ENCODE measurements around the gene NPTN.

- no peak for TF ChIP-seq POLR2A (IDR thresholded peaks at IDR 0.05)
- TF ChIP-seq, protein P1, sequence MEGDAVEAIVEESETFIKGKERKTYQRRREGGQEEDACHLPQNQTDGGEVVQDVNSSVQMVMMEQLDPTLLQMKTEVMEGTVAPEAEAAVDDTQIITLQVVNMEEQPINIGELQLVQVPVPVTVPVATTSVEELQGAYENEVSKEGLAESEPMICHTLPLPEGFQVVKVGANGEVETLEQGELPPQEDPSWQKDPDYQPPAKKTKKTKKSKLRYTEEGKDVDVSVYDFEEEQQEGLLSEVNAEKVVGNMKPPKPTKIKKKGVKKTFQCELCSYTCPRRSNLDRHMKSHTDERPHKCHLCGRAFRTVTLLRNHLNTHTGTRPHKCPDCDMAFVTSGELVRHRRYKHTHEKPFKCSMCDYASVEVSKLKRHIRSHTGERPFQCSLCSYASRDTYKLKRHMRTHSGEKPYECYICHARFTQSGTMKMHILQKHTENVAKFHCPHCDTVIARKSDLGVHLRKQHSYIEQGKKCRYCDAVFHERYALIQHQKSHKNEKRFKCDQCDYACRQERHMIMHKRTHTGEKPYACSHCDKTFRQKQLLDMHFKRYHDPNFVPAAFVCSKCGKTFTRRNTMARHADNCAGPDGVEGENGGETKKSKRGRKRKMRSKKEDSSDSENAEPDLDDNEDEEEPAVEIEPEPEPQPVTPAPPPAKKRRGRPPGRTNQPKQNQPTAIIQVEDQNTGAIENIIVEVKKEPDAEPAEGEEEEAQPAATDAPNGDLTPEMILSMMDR (IDR thresholded peaks at IDR 0.05) = no peak
Observed at GRCh38 chr15:73677733-73678132, 44.5 kb upstream of the NPTN start.

Measured in adrenal gland (tissue), 5 donors.